Calu3 (cell line): ENCODE data around the gene PGF. TPM values are rescaled to one million over a fixed set of nuclear protein-coding genes. Genes with fewer than 3 reads are reported as not detected.

ENCODE experiments used
- BruUV-seq: library from RNA; stranded (reverse); fragments of 400-500 nt; replicated peaks from 2 replicates; lab custom pipeline; 2021; lab: Mats Ljungman, UMichigan
- CTCF ChIA-PET: fragments of 300-600 bp; sonication (Branson Sonifier 250); formaldehyde crosslinking; loops from one replicate; lab custom pipeline; 2022; ENCODE audit warnings: antibody characterized with exemption; lab: Charles Lee
- DNase-seq: peaks from one replicate; pipeline ENCODE4 v3.0.0; 2022
- H3K27ac Mint-ChIP-seq: one replicate; pipeline ENCODE4 v1.8.0; 2022; ENCODE audit warnings: mixed read lengths; ENCODE audit not compliant: unreplicated experiment
- H3K27me3 Mint-ChIP-seq: one replicate; pipeline ENCODE4 v1.8.0; 2022; ENCODE audit warnings: mixed read lengths; ENCODE audit not compliant: unreplicated experiment
- H3K36me3 Mint-ChIP-seq: one replicate; pipeline ENCODE4 v1.8.0; 2022; ENCODE audit warnings: mild to moderate bottlenecking, moderate library complexity, mixed read lengths; ENCODE audit not compliant: insufficient read depth, unreplicated experiment
- H3K4me1 Mint-ChIP-seq: one replicate; pipeline ENCODE4 v1.8.0; 2022; ENCODE audit warnings: mild to moderate bottlenecking, low read depth, mixed read lengths; ENCODE audit not compliant: unreplicated experiment
- H3K4me3 Mint-ChIP-seq: one replicate; pipeline ENCODE4 v1.8.0; 2022; ENCODE audit warnings: mild to moderate bottlenecking, low read depth, moderate library complexity, mixed read lengths; ENCODE audit not compliant: unreplicated experiment
- H3K9me3 Mint-ChIP-seq: one replicate; pipeline ENCODE4 v1.8.0; 2022; ENCODE audit warnings: low read depth, mixed read lengths; ENCODE audit not compliant: unreplicated experiment
- intact Hi-C: fragments of 100-400 bp; cut with micrococcal nuclease; formaldehyde crosslinking; loops from one replicate; pipeline ENCODE4 v1.10.0; 2022; ENCODE audit not compliant: unreplicated experiment
- total RNA-seq: library from RNA; stranded (reverse); gene quantifications from 2 replicates; pipeline ENCODE4 v1.2.3, GENCODE V29; 2022
- TF ChIP-seq, protein P1 (sequence below): fragments of 200-600 bp; IDR thresholded peaks from one replicate; pipeline ENCODE4 v1.8.0; 2022; ENCODE audit warnings: antibody characterized with exemption; ENCODE audit not compliant: unreplicated experiment

PGF gene
- total RNA-seq, 1 experiment from 2014 or later, result 2.1 TPM

DNA sequence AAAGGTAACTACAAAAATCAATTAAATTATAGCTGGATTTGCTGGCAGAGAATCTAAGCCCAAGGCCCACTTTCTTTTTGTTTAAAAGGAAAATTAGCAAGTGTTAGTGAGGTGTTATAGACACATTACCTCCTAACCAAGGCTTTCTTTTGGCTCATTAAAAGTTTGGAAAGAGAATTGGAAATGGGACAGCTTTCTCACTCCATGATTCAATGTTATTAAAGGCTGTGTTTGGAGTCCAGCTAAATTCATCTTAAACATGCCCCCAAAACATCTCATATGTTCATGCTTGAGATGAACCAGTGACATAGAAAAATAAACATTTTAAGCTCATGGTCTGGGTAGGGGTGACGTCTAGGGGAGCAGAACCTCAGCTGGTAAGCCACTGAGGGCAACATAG, 13.4 kb upstream of the PGF start:
- intact Hi-C loops, result no loop called here
- H3K36me3 Mint-ChIP-seq, result no peaks in the 10 kb centered on the region
- H3K9me3 Mint-ChIP-seq, result no peaks in the 10 kb centered on the region
- CTCF ChIA-PET, result interaction anchor here (0.6 kb wide), 1 partner anchor 47 kb away, joined by 3 read pairs; no protein-coding TSS in a partner anchor
- no peak for DNase-seq
- no peak overlapping the region for H3K27ac Mint-ChIP-seq
- BruUV-seq, result no TSS peak
- no peak overlapping the region for H3K4me3 Mint-ChIP-seq
- peaks cover 6% of the 10 kb centered on the region for H3K4me1 Mint-ChIP-seq
- H3K27me3 Mint-ChIP-seq, result peaks cover 9% of the 10 kb centered on the region
- TF ChIP-seq, protein P1, sequence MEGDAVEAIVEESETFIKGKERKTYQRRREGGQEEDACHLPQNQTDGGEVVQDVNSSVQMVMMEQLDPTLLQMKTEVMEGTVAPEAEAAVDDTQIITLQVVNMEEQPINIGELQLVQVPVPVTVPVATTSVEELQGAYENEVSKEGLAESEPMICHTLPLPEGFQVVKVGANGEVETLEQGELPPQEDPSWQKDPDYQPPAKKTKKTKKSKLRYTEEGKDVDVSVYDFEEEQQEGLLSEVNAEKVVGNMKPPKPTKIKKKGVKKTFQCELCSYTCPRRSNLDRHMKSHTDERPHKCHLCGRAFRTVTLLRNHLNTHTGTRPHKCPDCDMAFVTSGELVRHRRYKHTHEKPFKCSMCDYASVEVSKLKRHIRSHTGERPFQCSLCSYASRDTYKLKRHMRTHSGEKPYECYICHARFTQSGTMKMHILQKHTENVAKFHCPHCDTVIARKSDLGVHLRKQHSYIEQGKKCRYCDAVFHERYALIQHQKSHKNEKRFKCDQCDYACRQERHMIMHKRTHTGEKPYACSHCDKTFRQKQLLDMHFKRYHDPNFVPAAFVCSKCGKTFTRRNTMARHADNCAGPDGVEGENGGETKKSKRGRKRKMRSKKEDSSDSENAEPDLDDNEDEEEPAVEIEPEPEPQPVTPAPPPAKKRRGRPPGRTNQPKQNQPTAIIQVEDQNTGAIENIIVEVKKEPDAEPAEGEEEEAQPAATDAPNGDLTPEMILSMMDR, result no peak

DNA sequence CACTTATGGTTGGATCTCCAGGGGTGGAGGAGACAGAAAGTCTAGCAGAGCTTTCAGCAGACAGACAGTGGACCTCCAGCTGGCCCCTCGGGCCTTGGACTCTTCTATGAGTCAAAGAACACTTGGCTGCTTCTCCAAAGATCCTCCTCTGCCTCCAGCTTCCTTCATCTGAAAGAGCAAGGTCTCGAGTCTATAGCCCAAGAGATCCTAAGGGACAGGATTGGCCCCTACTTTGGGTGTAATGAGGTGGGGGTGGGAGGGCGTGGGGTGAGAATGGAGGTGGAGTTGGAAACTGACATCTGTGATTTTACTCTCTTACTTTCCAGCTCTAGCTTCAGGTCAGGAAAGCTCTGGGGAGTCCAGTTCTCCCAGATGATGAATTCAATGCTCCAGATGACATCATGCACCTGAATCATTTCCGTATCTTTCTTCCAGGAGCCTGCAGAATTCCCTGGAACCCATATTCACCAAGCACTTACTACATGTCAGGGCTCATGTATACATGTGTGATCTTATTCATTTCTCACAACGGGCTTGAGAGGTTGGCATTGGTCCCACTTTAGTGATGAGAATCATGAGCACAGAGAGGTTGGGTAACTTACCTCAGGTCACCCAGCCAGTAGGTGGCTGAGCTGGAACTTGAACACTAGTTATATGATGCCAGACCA, 10.2 kb upstream of the PGF start:
- H3K4me1 Mint-ChIP-seq, result peaks cover 8% of the 10 kb centered on the region
- CTCF ChIA-PET, result interaction anchor here (0.6 kb wide), 1 partner anchor 16 kb away, joined by 3 read pairs; no protein-coding TSS in a partner anchor
- BruUV-seq, result no TSS peak
- intact Hi-C loops, result no loop called here
- H3K4me3 Mint-ChIP-seq, result no peak overlapping the region
- H3K9me3 Mint-ChIP-seq, result no peaks in the 10 kb centered on the region
- TF ChIP-seq, protein P1, result no peak
- H3K27ac Mint-ChIP-seq, result no peak overlapping the region
- H3K36me3 Mint-ChIP-seq, result no peaks in the 10 kb centered on the region
- DNase-seq, result no peak
- H3K27me3 Mint-ChIP-seq, result peaks cover 32% of the 10 kb centered on the region

DNA sequence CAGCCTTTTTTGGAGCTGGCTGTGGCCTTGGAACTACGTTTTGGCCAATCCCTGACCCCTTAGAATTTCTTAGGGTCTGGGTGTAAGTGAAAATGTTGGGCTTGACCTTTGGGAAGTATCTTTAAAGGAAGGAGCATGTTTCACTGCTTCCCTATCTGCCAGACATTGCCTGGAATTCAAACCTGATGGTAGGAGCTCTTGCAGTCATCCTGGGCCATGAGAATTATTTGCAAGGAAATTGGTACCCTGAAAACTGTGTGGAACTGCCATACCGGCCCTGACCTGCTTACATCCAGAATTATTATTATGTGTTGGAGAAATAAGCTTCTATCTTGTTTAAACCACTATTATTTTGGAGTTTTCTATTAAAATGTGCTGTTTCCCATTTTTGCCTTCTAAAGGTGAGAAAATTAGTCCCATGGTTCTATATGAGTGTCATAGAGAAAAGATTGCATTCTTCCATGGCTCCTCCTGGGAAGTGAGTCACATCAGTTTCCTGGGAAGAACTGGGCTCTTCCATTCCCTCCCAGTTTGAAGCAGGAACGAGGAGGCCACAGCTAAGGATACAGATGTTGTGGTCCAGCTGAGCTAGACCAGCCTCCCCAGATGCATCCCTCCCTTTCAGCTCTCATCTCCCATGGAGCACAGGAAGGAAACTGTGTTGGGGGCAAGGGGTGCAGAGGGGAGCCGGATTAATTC, 9.5 kb upstream of the PGF start:
- CTCF ChIA-PET, result interaction anchor here (0.6 kb wide), 2 partner anchors 17 to 18 kb away, joined by 3 to 5 read pairs; no protein-coding TSS in a partner anchor
- peaks cover 32% of the 10 kb centered on the region for H3K27me3 Mint-ChIP-seq
- TF ChIP-seq, protein P1, result no peak
- H3K36me3 Mint-ChIP-seq, result no peaks in the 10 kb centered on the region
- H3K4me3 Mint-ChIP-seq, result no peak overlapping the region
- intact Hi-C loops, result no loop called here
- H3K27ac Mint-ChIP-seq, result no peak overlapping the region
- no peaks in the 10 kb centered on the region for H3K9me3 Mint-ChIP-seq
- peaks cover 8% of the 10 kb centered on the region for H3K4me1 Mint-ChIP-seq
- no TSS peak for BruUV-seq
- no peak for DNase-seq

DNA sequence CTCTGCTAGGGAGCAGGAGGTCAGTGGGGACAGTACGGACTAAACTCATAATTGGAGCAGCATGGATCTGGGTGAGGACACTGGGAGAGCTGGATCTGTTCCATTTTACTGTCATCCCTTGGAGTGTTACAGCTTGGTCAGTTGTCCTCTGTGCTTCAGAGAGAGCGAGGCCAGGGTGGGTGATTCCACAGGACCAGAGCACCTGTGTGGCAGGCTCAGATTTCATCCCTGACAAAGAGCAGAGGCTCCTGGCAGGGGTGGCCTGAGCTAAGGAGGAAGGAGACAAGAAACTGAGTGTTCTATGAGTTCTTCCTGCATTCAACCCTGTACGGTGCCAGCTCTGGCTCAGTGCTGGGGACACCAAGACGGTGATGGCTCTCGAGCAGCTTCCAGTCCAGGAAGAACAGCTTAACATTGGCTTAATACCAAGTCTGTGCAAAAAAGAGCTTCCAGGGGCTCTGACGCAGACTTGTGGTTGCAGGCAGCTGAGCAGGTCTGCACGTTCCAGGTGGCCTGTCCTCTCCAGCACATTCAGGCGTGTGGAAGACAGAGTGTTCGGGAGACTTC, 8.4 kb upstream of the PGF start:
- no peaks in the 10 kb centered on the region for H3K36me3 Mint-ChIP-seq
- intact Hi-C loops, result no loop called here
- H3K4me1 Mint-ChIP-seq, result peaks cover 8% of the 10 kb centered on the region
- H3K27me3 Mint-ChIP-seq, result peaks cover 32% of the 10 kb centered on the region
- no peak for DNase-seq
- no peaks in the 10 kb centered on the region for H3K9me3 Mint-ChIP-seq
- BruUV-seq, result no TSS peak
- H3K4me3 Mint-ChIP-seq, result no peak overlapping the region
- CTCF ChIA-PET, result no interaction called here
- TF ChIP-seq, protein P1, result no peak
- H3K27ac Mint-ChIP-seq, result no peak overlapping the region
